ENCODE results near the gene LEF1. TPM values are rescaled to one million over a fixed set of nuclear protein-coding genes. Genes with fewer than 3 reads are reported as not detected.

Gene LEF1
- total and polyA plus RNA-seq, 8 donors, result 4.1 to 49.4 (median 33.8) TPM

GRCh38 chr4:108008721-108009120 is 160.0 kb downstream of the LEF1 start:
- peaks cover 0 to 16% of the 10 kb centered on the region in 2 donors for H3K36me3 ChIP-seq
- intact Hi-C loops (cut with DNase I), result no loop called here
- no peak overlapping the region for H3K27ac ChIP-seq
- H3K4me3 ChIP-seq, result no peak overlapping the region
- H3K27me3 ChIP-seq, result no peaks in the 10 kb centered on the region
- ATAC-seq (no peak), DNase-seq (no peak)
- no peaks in the 10 kb centered on the region for H3K4me1 ChIP-seq
- TF ChIP-seq CTCF (IDR thresholded peaks at IDR 0.05), result no peak
- no peaks in the 10 kb centered on the region for H3K9me3 ChIP-seq

GRCh38 chr4:108007984-108008383 is 160.7 kb downstream of the LEF1 start:
- intact Hi-C loops (cut with DNase I), result no loop called here
- Histone ChIP-seq H3K27ac (no peak overlapping the region), H3K9me3 (no peaks in the 10 kb centered on the region), H3K27me3 (no peaks in the 10 kb centered on the region), H3K36me3 (peaks cover 0 to 16% of the 10 kb centered on the region in 2 donors), H3K4me1 (no peaks in the 10 kb centered on the region), H3K4me3 (no peak overlapping the region)
- DNase-seq (no peak), ATAC-seq (no peak)
- no peak for TF ChIP-seq CTCF (IDR thresholded peaks at IDR 0.05)

GRCh38 chr4:108006361-108006760 is 162.4 kb downstream of the LEF1 start:
- Histone ChIP-seq H3K27me3 (no peaks in the 10 kb centered on the region), H3K4me1 (no peaks in the 10 kb centered on the region), H3K36me3 (peaks cover 0 to 10% of the 10 kb centered on the region in 2 donors), H3K27ac (no peak overlapping the region), H3K4me3 (no peak overlapping the region), H3K9me3 (no peaks in the 10 kb centered on the region)
- intact Hi-C loops (cut with DNase I), result no loop called here
- DNase-seq, result no peak
- no peak for TF ChIP-seq CTCF (IDR thresholded peaks at IDR 0.05)
- no peak for ATAC-seq

GRCh38 chr4:108005807-108006206 is 162.9 kb downstream of the LEF1 start:
- Histone ChIP-seq H3K36me3 (peaks cover 0 to 7% of the 10 kb centered on the region in 2 donors), H3K4me1 (no peaks in the 10 kb centered on the region), H3K27me3 (no peaks in the 10 kb centered on the region), H3K4me3 (no peak overlapping the region), H3K9me3 (no peaks in the 10 kb centered on the region), H3K27ac (no peak overlapping the region)
- no peak for TF ChIP-seq CTCF (IDR thresholded peaks at IDR 0.05)
- no peak for DNase-seq
- ATAC-seq, result no peak
- intact Hi-C loops (cut with DNase I), result no loop called here

- no peaks in the 10 kb centered on the region for H3K4me1 ChIP-seq
- no peaks in the 10 kb centered on the region for H3K27me3 ChIP-seq
- DNase-seq (no peak), ATAC-seq (no peak)
- TF ChIP-seq CTCF (IDR thresholded peaks at IDR 0.05), result no peak
- no peak overlapping the region for H3K4me3 ChIP-seq
- H3K36me3 ChIP-seq, result no peaks in the 10 kb centered on the region
- no peaks in the 10 kb centered on the region for H3K9me3 ChIP-seq
- intact Hi-C loops (cut with DNase I), result no loop called here
- H3K27ac ChIP-seq, result no peak overlapping the region
These were observed 164.1 kb downstream of the LEF1 start for GRCh38 chr4:108004646-108005045.

Measured in left lung (tissue), 10 donors.